B cell (primary cell): ENCODE measurements around the gene TECTB. TPM values are rescaled to one million over a fixed set of nuclear protein-coding genes. Genes with fewer than 3 reads are reported as not detected.

Experiments
- ATAC-seq: fragments of 200-7000 bp; cut with Tn5 transposase; one replicate; pipeline ENCODE4 v1.10.0; 2021; ENCODE audit warnings: low read depth, mild to moderate bottlenecking, moderate number of reproducible peaks, moderate library complexity
- CTCF ChIA-PET: fragments of 350-600 bp; sonication (Branson Sonifier 250); formaldehyde crosslinking; loops from one replicate; lab custom pipeline; 2021; ENCODE audit warnings: antibody characterized with exemption, inconsistent platforms; lab: Charles Lee
- POLR2A ChIA-PET: fragments of 350-600 bp; sonication (Branson Sonifier 250); formaldehyde crosslinking; loops from one replicate; lab custom pipeline; 2021; ENCODE audit warnings: antibody characterized with exemption; lab: Charles Lee
- DNase-seq: peaks from one replicate; pipeline ENCODE4 v3.0.0; 2013
- H2AFZ ChIP-seq: 2 replicates; pipeline ENCODE4 v1.6.1; 2012; ENCODE audit warnings: mild to moderate bottlenecking, low read depth, low read length; ENCODE audit not compliant: insufficient read depth, poor library complexity, severe bottlenecking
- H3K27ac ChIP-seq, 2 donors: 1 replicate in 1 of 2; 2 replicates in 1 of 2; pipeline ENCODE4 v1.5.1; 2012 to 2013; ENCODE audit warnings: low read length in 2 of 2, mild to moderate bottlenecking in 2 of 2, moderate library complexity in 1 of 2
- H3K27me3 ChIP-seq, 4 experiments: fragments of 200-600 bp in 1 of 4; sonication (generic) in 1 of 4; replicated peaks in 1 of 4; 1 replicate in 2 of 4; 2 replicates in 2 of 4; pipeline versions ENCODE4 v1.6.1 to v1.7.0; 2013 to 2016; ENCODE audit warnings: low read length in 3 of 4, mild to moderate bottlenecking in 2 of 4, mixed read lengths in 1 of 4, moderate library complexity in 1 of 4; ENCODE audit not compliant: insufficient read depth in 4 of 4, control insufficient read depth in 3 of 4; ENCODE audit errors: control extremely low read depth in 1 of 4
- H3K36me3 ChIP-seq, 2 experiments: replicated peaks in 1 of 2; 1 replicate in 1 of 2; 2 replicates in 1 of 2; pipeline versions ENCODE4 v1.6.1 to v1.7.1; 2013; ENCODE audit warnings: low read length in 1 of 2; ENCODE audit not compliant: insufficient read depth in 2 of 2, control insufficient read depth in 1 of 2; ENCODE audit errors: control extremely low read depth in 1 of 2, extremely low read depth in 1 of 2
- H3K4me1 ChIP-seq, 2 donors: fragments of 200-600 bp in 1 of 2; sonication (generic) in 1 of 2; 1 replicate in 1 of 2; 2 replicates in 1 of 2; pipeline versions ENCODE4 v1.5.1 to v1.6.1; 2013 to 2017; ENCODE audit warnings: low read length in 2 of 2; ENCODE audit not compliant: control insufficient read depth in 2 of 2, insufficient read depth in 2 of 2
- H3K4me2 ChIP-seq: replicated peaks from 2 replicates; pipeline ENCODE3; 2012; ENCODE audit warnings: mild to moderate bottlenecking, low read depth, low read length; ENCODE audit not compliant: poor library complexity, severe bottlenecking
- H3K4me3 ChIP-seq, 5 experiments: fragments of 200-600 bp in 1 of 5; sonication (generic) in 1 of 5; 1 replicate in 3 of 5; 2 replicates in 2 of 5; pipeline versions ENCODE4 v1.5.1 to v1.7.0; 2011 to 2016; ENCODE audit warnings: low read length in 4 of 5, mild to moderate bottlenecking in 4 of 5, low read depth in 2 of 5, control low read depth in 1 of 5, moderate library complexity in 1 of 5; ENCODE audit not compliant: insufficient read depth in 1 of 5; ENCODE audit errors: control extremely low read depth in 1 of 5, extremely low read depth in 1 of 5
- H3K79me2 ChIP-seq: fragments of 200-600 bp; sonication (generic); one replicate; pipeline ENCODE4 v1.6.0; 2016; ENCODE audit warnings: low read length; ENCODE audit not compliant: control insufficient read depth, insufficient read depth
- H3K9ac ChIP-seq: fragments of 200-600 bp; sonication (generic); 2 replicates; pipeline ENCODE4 v1.6.1; 2017; ENCODE audit warnings: mild to moderate bottlenecking, low read length, moderate library complexity
- H3K9me3 ChIP-seq, 3 donors: one replicate each; pipeline versions ENCODE4 v1.6.1 to v1.7.1; 2013; ENCODE audit warnings: low read length in 2 of 3; ENCODE audit not compliant: control insufficient read depth in 2 of 3, insufficient read depth in 1 of 3; ENCODE audit errors: control extremely low read depth in 1 of 3
- H4K20me1 ChIP-seq: 2 replicates; pipeline ENCODE4 v1.6.0; 2012; ENCODE audit warnings: mild to moderate bottlenecking, low read length; ENCODE audit not compliant: insufficient read depth, control insufficient read depth, poor library complexity, severe bottlenecking
- H3K27ac Mint-ChIP-seq: one replicate; pipeline ENCODE4 v1.8.0; 2021; ENCODE audit warnings: mixed read lengths
- H3K27me3 Mint-ChIP-seq: one replicate; pipeline ENCODE4 v1.8.0; 2021; ENCODE audit warnings: mixed read lengths
- H3K4me1 Mint-ChIP-seq: one replicate; pipeline ENCODE4 v1.8.0; 2021; ENCODE audit warnings: mixed read lengths
- H3K4me3 Mint-ChIP-seq: one replicate; pipeline ENCODE4 v1.8.0; 2021; ENCODE audit warnings: mixed read lengths
- H3K9me3 Mint-ChIP-seq: one replicate; pipeline ENCODE4 v1.8.0; 2022; ENCODE audit warnings: mixed read lengths; ENCODE audit not compliant: insufficient read depth
- CTCF ChIP-seq: fragments of 200-600 bp; IDR thresholded peaks from one replicate; pipeline ENCODE4 v1.8.0; 2022; ENCODE audit warnings: antibody characterized with exemption, mild to moderate bottlenecking
- EZH2 ChIP-seq: IDR thresholded peaks from 2 replicates; pipeline ENCODE4 v1.6.1; 2012; ENCODE audit warnings: borderline replicate concordance, low read depth, mild to moderate bottlenecking, moderate library complexity, low read length; ENCODE audit not compliant: insufficient read depth, poor library complexity, severe bottlenecking
- WGBS: methylation state at CpG from one replicate; pipeline ENCODE4 v1.1.5; 2013; ENCODE audit warnings: missing lambda C conversion rate; ENCODE audit not compliant: insufficient coverage; 5-methylcytosine and 5-hydroxymethylcytosine counted together
- intact Hi-C: fragments of 100-400 bp; cut with micrococcal nuclease; formaldehyde crosslinking; loops from one replicate; pipeline ENCODE4 v1.10.0; 2022
- polyA plus RNA-seq: library from polyadenylated mRNA; depleted of rRNA; stranded (reverse); fragments of >200 nt; gene quantifications from 2 replicates; pipeline ENCODE4 v1.2.3, GENCODE V29; 2012
- total RNA-seq, 2 donors: library from RNA; stranded (reverse); fragments of 120-200 nt in 1 of 2; gene quantifications; 1 replicate in 1 of 2; 2 replicates in 1 of 2; pipeline versions ENCODE4 v1.2.3 to v1.2.4, GENCODE V29; 2013 to 2022

The TECTB gene
- total and polyA plus RNA-seq, 2 donors (not counting 1 experiment from before 2014, with no cell fraction given), result not detected

DNA sequence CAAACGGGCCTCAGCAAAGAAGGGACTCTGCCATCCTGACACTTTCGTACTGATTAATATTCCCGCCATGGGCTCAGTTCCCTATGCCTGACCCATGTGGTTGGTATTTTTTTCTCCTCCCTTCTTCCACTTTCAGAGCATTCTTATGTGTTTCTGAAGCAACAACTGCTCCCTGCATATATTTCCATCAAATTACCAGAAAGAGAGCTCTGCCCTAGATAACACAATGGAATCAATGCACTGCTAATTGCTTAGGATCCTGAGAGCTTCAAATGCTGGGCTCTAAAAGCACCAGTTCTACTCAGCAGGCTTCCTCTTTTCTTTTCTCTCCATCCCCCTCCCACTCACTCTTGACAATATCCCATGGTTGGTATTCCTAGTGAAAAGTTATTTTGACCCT, 5.3 kb downstream of the TECTB start:
- intact Hi-C loops, result no loop called here
- Histone ChIP-seq H3K4me3 (no peak overlapping the region), H3K79me2 (no peaks in the 10 kb centered on the region), H2AFZ (no peak overlapping the region), H3K27me3 (no peaks in the 10 kb centered on the region), H3K27ac (no peak overlapping the region), H3K4me2 (no peak overlapping the region), H3K9me3 (no peaks in the 10 kb centered on the region), H3K36me3 (no peaks in the 10 kb centered on the region), H3K4me1 (no peaks in the 10 kb centered on the region), H3K9ac (no peak overlapping the region), H4K20me1 (no peaks in the 10 kb centered on the region)
- no peak for ATAC-seq
- Mint-ChIP-seq H3K27me3 (peaks cover 10% of the 10 kb centered on the region), H3K9me3 (no peaks in the 10 kb centered on the region), H3K4me3 (no peak overlapping the region), H3K27ac (no peak overlapping the region), H3K4me1 (no peaks in the 10 kb centered on the region)
- POLR2A ChIA-PET, result no interaction called here
- no peak for DNase-seq
- CTCF ChIA-PET, result no interaction called here
- no peak for TF ChIP-seq EZH2
- TF ChIP-seq CTCF, result no peak
- 89% methylated on average over 3 of the region's 3 CpGs for WGBS

GRCh38 chr10:112289373-112290053, 6.3 kb downstream of the TECTB start:
- Mint-ChIP-seq H3K27ac (no peak overlapping the region), H3K9me3 (no peaks in the 10 kb centered on the region), H3K4me3 (no peak overlapping the region), H3K4me1 (no peaks in the 10 kb centered on the region), H3K27me3 (peaks cover 10% of the 10 kb centered on the region)
- no peak overlapping the region for H3K9ac ChIP-seq
- intact Hi-C loops, result no loop called here
- H3K79me2 ChIP-seq, result no peaks in the 10 kb centered on the region
- DNase-seq, result no peak
- H4K20me1 ChIP-seq, result no peaks in the 10 kb centered on the region
- no peak for ATAC-seq
- TF ChIP-seq CTCF (no peak), EZH2 (no peak)
- H3K4me1 ChIP-seq, result no peaks in the 10 kb centered on the region
- CTCF ChIA-PET, result no interaction called here
- no peaks in the 10 kb centered on the region for H3K36me3 ChIP-seq
- H3K4me3 ChIP-seq, result no peak overlapping the region
- no peaks in the 10 kb centered on the region for H3K9me3 ChIP-seq
- H3K27ac ChIP-seq, result no peak overlapping the region
- WGBS, result 97% methylated on average over 6 of the region's 7 CpGs
- no peak overlapping the region for H3K4me2 ChIP-seq
- POLR2A ChIA-PET, result no interaction called here
- no peak overlapping the region for H2AFZ ChIP-seq
- no peaks in the 10 kb centered on the region for H3K27me3 ChIP-seq
